DMS 273 (cell line): ENCODE results near the gene SLC12A6.

Experiments used
- DNase-seq: peaks from one replicate; lab custom pipeline; 2025; ENCODE audit not compliant: unreplicated experiment; lab: John Stamatoyannopoulos, UW

The SLC12A6 gene

DNA sequence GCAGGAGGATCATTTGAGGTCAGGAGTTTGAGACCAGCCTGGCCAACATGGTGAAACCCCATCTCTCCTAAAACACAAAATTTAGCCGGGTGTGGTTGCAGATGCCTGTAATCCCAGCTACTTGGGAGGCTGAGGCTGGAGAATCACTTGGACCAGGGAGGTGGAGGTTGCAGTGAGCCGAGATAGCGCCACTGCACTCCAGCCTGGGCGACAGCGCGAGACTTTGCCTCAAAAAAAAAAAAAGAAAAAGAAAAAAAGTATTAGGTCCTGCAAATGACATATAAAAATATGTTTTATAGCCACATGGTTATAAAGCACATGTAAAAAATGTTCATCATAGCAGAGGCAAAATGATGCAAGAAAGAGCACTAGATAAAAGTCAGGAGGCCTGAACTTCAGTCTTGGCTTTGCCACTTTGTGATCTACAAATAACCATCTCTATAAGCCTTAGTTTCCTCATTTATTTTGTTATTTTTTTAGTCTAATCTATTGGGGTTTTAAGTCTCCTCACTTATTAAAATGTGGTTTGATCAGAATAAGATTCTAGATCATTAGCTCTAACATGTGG, 4.9 kb downstream of the SLC12A6 start:
- DNase-seq, result no peak

DNA sequence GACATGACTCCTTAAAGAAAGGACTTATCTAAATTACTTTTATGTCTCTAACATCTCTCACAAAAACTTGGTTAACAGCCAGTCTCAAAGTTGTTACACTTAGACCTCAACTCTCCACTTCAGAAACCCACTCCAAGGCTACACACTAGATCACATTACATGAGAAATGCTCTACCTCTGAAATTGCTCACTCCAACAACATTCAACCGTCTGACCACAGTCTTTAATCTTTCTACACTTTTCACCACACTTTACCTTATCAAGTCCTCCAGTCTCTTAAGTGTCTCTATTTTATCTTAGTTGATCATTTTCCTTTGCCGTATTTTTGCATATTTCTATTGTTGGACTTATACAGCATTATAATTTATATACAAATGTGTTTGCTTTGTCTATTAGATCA, 5.8 kb downstream of the SLC12A6 start:
- no peak for DNase-seq

DNA sequence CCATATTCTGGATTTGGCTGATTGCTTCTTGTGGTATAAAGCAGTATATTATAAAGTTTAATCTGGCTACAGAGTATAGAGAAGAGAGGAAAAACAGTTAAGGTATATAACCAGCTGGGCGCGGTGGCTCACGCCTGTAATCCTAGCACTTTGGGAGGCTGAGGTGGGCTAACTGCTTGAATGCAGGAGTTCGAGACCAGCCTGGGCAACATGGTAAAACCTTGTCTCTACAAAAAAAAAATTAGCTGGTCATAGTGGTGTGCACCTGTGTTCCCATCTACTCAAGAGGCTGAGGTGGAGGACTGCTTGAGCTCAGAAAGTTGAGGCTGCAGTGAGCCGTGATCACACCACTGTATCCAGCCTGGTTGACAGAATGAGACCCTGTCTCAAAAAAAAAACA, 7.3 kb downstream of the SLC12A6 start:
- no peak for DNase-seq

DNA sequence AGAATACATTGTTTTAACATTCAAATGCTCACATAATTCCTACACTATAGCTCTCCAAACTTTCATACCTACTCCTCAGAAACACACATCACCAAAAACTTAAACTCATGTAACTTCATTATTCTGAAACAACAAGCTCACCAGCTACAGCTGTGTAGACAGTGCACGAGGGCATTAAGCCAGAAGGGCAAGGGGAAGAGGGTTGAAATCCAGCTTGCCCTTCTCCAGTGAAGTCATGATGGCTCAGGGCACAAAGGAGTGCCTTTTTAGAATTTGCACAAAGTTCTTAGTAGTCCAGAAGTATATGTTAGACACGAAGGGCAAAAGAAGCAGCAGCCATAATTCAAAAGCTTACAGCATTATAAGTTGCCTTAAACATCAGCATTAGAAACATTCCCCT, 8.6 kb downstream of the SLC12A6 start:
- DNase-seq, result no peak

DNA sequence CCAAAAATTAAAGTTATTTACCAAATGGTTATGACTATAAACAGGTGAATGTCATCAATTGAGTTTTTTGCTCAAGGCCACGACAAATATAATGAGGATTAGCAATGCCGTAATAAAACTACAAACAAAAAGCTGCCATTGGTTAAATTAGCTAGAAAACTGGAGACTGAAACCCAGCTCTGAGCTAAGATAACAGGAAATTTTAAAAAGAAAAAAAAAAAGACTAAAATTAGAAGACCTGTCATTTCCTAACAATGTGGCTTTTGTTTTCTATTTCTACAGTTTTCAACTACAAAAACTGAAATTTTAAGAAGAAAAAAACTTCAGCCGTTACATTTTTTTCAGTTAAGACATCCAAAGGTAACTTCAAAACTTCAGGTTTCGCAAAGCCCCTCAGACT, 9.7 kb downstream of the SLC12A6 start:
- no peak for DNase-seq

DNA sequence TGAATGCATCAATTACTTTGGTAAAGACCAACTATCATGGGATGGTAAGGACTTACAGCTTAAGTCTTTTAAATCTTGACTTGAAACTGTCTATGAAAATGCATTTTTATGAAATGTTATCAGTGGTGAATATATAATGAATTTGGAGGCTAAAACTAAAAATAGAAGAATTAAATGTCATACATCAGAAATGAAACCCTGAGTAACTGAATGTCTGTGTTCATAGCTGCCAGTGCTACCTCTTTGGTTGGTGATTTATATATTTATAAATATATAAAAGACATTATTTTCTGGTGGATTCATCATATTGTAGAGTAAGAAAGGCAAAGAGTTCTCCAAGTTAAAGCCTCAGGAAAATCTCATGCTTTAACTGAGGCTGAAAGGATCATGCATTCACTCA, 12.2 kb downstream of the SLC12A6 start:
- DNase-seq, result no peak

DNA sequence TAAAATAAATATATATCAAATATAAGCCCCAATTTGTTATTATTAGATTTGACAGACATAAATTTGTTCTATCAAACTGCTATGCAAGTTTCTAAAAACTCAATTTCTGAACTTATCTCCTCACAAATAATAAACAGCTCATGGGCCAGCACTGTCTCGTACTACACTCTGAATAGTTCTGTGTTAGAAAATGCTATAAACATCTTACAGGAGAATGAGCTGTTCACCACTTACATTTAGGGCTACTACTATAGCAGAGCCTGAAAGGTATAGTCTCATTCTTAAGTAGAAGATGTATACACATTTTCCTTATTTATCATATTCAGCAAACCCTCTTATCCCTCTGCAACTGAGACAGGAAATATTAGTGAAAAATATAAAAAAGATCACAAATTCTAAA, 12.6 kb downstream of the SLC12A6 start:
- no peak for DNase-seq

DNA sequence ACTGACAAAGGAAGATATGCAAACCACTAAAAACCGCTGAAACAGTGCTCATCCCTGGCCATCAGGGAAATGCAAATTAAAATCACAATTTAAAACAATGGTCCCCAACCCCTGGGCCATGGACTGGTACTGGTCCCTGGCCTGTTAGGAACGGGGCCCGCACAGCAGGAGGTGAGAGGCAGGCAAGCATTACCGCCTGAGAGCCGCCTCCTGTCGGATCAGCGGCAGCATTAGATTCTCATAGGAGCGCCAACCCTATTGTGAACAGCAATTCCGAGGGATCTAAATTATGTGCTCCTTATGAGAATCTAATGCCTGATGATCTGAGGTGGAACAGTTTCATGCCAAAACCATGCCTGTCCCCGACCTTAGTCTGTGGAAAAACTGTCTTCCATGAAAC, 14.4 kb downstream of the SLC12A6 start:
- no peak for DNase-seq

DNA sequence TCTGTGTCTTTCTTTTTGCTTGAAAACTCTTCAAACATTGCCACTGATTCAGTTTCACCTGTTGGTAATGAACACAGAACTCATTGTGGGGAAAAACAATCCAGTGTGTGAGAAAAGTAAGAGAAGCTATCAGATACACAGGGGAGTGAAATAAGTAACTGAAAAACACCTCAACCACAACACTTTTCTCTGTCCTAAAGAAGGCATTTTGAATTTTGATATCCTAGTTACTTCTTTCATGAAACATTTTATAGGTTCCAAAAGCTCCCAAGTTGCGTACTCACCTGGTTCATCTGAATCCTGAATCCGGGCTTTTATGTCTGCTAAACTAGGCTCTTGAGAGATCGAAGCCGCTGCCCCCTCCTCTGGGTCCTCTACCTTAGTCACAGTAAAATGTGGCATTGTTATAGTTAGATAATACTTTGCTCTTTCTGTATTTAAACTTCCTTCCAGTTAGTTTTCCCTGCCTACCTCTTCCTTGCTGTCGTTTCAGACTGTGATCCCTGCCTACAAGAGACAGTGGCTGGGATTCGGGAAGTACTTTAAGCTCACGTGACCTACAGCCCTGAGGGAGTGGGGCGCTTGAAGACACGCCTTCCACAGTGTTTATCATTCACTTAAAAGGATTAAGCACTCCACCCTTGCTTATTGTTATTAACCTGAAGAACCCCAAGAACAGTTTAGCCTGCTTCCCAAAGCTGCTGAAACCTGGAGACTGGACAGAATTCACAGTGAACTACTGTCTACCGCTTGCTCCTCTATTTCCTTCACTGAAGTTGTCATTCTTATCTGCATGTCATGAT, 19.1 kb downstream of the SLC12A6 start:
- DNase-seq, result peak; percentile 4

DNA sequence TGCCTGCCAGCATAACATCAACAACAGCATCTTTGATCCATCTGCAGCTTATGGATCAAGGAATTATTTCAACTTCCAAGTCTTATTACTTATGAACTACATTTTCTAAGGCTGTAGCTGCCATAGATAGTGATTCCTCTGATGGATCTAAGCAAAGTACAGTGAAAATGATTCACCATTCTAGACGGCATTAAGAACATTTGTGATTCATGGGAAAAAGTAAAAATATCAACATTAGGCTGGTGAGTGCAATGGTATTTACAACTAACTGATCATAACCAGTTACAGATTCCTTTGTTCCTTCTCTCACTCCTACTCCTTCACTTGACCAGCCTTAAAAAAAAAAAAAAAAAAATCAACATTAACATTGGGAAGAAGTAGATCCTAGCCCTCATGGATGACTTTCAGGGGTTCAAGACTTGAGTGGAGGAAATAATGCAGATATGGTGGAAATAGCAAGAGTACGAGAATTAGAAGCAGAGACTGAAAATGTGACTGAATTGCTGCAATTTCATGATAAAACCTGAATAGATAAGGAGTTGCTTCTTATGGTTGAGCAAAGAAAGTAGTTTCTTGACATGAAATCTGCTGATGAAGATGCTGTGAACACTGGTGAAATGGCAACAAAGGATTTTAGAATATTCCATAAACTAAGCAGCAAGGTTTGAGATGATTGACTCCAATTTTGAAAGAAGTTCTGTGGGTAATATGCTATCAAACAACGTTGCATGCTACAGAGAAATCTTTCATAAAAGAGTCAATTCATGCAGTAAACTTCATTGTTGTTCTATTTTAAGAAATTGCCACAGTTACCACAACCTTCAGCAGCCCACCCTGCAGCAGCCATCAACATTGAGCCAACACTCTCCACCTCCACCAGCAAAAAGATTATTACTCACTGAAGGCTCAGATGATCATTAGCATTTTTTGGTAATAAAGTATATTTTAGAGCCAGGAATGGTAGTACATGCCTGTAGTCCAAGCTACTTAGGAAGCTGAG, 22.8 kb downstream of the SLC12A6 start:
- no peak for DNase-seq

DNA sequence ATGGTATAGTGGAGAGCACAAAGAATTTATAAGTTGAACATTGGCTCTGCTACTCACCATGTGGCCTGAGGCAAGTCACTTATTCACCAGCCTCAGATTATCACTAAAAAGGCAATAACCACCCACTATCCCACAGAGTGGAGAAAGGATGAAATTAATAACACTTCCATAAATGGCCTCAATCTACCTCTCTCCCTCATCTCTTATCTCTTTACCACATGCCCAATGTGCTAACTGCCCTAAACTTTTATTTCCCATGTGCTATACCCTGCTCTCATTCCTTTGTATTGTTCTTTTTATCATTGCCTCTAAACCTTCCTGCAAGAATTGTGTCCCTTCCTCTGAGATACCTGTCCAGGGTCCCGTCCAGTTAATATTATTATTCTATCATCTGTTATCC, 26.0 kb downstream of the SLC12A6 start:
- no peak for DNase-seq

DNA sequence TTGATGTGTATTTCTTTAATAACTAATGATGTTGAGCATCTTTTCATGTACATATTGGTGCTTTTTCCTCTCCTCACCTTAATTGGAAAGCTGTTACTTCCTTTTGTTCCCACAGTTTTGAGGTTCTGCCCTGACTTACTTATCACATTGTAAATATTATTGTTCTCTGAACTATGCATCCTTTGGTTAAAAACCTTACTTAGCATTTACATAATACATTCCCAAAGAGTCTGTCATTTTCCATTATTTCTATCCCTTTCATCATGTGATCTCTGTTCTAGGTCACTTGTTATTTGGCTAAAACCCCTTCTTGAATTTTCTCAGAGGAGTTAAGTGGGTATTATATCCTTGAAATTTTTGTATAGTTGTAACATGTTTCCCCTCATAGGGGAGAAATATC, 33.0 kb downstream of the SLC12A6 start:
- no peak for DNase-seq

DNA sequence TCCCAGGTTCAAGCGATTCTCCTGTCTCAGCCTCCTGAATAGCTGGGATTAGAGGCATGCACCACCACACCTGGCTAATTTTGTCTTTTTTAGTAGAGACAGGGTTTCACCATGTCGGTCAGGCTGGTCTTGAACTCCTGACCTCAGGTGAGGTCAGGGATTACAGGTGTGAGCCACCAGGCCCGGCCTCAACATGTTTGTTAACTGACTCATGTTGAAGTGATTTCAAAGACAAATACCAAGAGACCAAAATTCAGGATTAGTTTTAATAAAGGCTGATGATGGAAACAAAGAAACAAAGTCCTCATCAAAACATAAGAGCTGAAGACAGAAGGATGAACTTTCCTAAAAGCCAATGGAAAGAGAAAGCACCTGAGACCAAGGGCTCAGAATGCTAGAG, 36.5 kb downstream of the SLC12A6 start:
- DNase-seq, result no peak

DNA sequence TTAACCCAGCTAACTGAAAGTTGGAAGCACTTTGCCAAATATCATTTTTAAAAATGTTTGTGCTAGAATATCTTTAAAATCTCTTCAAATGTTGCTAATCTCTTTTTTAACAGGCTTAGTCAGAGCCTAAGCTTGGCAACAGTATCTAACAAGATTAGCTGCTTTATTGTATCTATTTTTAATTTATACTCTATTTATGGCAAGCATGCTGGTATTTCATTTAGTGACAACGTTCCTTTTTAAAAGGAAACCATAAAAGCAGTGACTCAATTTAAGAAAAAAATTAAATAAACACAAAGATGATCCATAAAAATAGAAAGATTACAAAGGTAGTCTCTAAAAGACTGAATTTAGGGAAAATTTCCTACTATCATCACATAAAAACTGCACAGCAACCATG, 40.5 kb downstream of the SLC12A6 start:
- no peak for DNase-seq

DNA sequence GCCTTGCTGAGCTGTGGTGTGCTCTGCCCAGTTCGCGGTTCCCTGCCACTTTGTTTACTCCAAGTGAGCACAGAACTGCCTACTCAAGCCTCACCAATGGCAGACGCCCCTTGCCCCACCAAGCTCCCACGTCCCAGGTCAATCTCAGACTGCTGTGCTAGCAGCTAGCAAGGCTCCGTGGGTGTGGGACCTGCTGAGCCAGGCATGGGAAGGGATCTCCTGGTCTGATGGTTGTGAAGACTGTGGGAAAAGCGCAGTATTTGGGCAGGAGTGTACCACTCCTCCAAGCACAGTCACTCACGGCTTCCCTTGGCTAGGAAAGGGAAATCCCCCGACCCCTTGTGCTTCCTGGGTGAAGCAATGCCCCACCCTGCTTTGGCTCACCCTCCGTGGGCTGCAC, 45.0 kb downstream of the SLC12A6 start:
- no peak for DNase-seq

DNA sequence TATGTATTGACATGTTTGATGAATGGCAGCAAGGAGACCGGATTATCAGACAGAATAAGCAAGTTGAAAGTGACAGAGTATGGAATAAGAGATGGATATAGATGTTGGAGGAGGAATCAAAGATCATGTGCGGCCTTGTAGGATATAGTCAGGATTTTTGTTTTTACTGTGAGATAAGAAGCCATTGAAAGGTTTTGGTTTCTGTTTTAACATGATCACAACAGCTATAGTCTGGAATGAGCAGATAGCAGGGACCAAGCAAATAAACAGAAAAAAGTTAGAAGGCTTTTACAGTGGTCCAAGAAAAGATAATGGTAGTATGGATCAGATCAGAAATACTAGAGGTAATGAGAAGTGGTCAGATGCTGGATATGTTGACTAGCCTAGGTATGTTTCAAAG, 52.6 kb downstream of the SLC12A6 start:
- DNase-seq, result no peak

DNA sequence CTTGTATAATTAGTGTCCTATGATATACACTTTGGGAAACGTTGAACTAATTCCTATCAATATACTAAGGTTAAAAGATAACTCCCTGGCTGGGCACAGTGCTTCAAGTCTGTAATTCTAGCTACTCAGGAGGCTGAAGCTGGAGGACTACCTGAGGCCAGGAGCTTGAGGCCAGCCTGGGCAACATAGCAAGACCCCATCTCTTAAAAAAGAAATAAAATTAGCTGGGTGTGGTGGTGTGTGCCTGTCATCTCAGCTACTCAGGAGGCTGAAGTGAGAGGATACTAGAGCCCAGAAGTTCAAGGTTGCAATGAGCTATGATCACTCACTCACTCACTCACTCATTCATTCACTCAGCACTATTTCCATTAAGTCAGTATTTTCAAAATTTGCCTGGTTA, 55.2 kb downstream of the SLC12A6 start:
- no peak for DNase-seq

DNA sequence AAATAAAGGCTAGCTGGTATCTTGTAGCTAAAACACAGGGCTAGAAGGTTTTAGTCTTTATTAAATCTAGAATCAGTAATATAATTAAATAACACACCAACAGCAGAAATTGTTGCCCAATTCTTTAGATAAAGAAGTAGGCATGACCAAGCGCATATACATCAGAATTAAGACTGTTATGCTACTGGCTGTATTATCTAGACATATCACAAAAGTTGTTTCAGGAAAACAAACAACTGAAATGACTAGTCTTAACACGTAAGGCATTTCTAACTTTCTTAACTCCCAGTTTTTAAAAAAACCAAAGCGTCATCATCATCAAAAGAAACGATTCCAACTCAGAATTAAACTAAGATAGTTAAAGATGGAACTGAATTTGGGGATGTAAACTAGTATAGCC, 57.4 kb downstream of the SLC12A6 start:
- no peak for DNase-seq

DNA sequence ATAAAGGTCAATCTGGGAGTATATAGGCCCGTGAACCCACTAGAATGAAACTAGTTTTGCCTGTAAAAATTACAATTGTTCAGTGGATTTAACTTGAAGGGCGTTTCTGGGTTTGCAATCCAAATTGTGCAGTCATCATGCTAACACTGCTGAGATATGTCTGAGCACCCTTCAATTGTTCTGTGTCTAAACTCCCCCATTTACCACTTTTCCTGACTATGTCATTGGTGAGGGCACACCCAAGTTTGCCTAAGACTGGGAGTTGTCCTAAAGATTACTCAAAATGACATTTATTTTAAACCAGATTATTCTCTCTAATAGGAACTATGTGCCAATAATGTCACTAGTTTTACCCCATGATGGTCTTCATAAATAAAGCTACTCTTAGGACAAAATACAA, 58.2 kb downstream of the SLC12A6 start:
- DNase-seq, result no peak

DNA sequence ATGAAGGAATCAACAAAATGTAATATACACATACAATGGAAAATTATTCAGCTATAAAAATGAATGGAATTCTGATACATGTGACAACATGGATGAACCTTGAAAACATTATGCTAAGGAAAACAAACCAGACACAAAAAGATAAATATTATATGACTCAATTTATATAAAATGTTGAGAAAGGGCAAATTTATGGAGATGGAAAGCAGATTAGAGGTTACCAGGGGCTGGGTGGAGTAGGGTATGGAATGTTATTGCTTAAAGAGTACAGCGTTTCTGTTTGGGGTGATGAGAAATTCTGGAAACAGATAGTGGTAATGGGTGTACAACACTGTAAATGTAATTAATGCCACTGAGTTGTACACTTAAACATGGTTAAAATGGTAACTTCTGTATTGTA, 61.9 kb downstream of the SLC12A6 start:
- DNase-seq, result no peak

DNA sequence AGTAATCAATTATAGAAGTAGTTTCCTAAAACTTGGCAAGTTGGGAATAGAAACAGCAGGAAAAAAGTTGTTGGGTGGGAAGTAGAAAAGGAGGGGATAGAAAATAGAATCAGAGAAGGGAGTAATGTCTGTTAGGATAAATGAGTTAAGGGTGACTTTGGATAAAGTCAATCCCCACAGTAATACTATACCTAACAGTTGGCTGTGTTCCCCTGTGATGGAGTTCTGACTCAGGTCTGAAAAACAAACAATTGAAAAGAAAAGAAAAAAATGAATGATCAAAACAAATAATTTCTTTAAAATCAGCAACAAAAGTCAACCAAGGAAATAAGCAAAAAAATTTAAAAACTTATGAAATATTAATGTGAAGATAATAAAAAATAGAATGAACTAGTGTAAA, 62.4 kb downstream of the SLC12A6 start:
- DNase-seq, result no peak

DNA sequence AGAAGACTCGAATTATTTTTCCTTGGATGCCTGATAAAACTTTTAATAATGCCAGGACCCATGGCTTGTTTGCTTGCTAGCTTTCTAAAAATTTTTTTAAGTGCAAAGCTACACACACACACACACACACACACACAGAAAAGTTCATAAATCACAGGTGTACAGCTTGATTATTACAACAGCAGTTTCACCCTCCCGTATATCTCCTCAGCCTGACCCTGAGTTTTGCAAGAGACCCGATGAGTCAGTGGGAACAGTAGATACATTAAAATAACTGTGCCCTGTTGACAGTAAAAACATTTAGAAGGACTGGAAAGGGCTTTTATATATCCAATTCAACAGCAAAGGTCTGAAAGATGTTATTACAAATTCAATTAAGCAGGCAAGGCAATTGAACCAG, 66.1 kb downstream of the SLC12A6 start:
- no peak for DNase-seq
